ENCODE results near the gene SCIMP. TPM values are rescaled to one million over a fixed set of nuclear protein-coding genes. Genes with fewer than 3 reads are reported as not detected.

Gene SCIMP
- total and polyA plus RNA-seq, 9 of the 15 experiments (the other 6 are each of a cell fraction or from before 2014, with no cell fraction given), result 0.01 to 0.11 (median 0.04) TPM; not detected in 6

DNA sequence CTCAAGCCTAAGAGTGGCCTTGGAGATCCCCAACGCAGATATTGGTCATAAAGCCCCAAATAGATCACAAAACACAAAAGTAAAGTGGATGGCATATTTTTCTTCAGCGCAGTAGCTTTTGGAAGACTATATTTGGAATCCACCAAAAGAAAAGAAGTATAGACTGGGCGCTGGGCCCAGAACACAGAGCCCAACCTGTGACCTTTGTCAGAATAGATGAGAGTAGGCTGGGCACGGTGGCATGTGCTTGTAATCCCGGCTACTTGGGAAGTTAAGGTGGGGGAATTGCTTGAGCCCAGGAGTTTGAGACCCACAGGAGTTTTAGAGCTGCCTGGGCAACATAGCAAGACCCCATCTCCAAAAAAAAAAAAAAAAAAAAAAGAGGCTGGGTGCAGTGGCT is 14.6 kb downstream of the SCIMP start:
- Histone ChIP-seq H3K27ac (ENCODE audit: extremely low read depth, low read depth, low read length) (no peak overlapping the region), H3K4me2 (ENCODE audit: insufficient read depth, low read length) (no peak overlapping the region), H3K27me3 (ENCODE audit: control insufficient read depth in 2 of 2, insufficient read depth in 2 of 2, low read length in 2 of 2) (peaks cover 2 to 7% of the 10 kb centered on the region in 2 experiments; a peak in 2 of 5 replicates), H3K9me1 (ENCODE audit: control insufficient read depth, insufficient read depth, low read length) (no peaks in the 10 kb centered on the region), H3K36me3 (ENCODE audit: control insufficient read depth, insufficient read depth, low read length) (no peaks in the 10 kb centered on the region), H3K9me3 (replicated peaks; ENCODE audit: control insufficient read depth, insufficient read depth, low read depth, low read length) (no peaks in the 10 kb centered on the region), H2AFZ (ENCODE audit: low read depth, low read length) (no peak overlapping the region), H3K4me1 (replicated peaks in 1 of 2; ENCODE audit: control insufficient read depth in 2 of 2, insufficient read depth in 2 of 2, low read length in 2 of 2) (no peaks in the 10 kb centered on the region), H3K79me2 (ENCODE audit: control insufficient read depth, insufficient read depth, low read length) (no peaks in the 10 kb centered on the region), H3K9ac (ENCODE audit: insufficient read depth in 1 of 2, low read depth in 2 of 2, low read length in 2 of 2) (no peak overlapping the region), H3K4me3 (no peak overlapping the region), H4K20me1 (replicated peaks; ENCODE audit: control insufficient read depth, insufficient read depth, low read length) (no peaks in the 10 kb centered on the region)
- DNase-seq (ENCODE audit: extremely low read depth in 1 of 4, low spot score in 3 of 4) (no peak), ATAC-seq (no peak), FAIRE-seq (no peak)
- CTCF ChIA-PET (ENCODE audit: low intra/inter-chr PET ratio), result no interaction called here
- BruUV-seq (replicated peaks), result no TSS peak
- WGBS (ENCODE audit: insufficient coverage, low coverage, missing lambda C conversion rate), result 5% methylated on average over 4 of the region's 5 CpGs
- TF ChIP-seq NR2C2 (CRISPR knock-in tag; IDR thresholded peaks at IDR 0.05), result no peak
- no peak for TF ChIP-seq NR2C2 (tag; IDR thresholded peaks at IDR 0.05)
- TF ChIP-seq PHB (CRISPR knock-in tag; IDR thresholded peaks at IDR 0.05), result no peak
- TF ChIP-seq HDAC6 (IDR thresholded peaks at IDR 0.05; ENCODE audit: low read depth, low read length), result no peak
- TF ChIP-seq TAF9B (IDR thresholded peaks at IDR 0.05; ENCODE audit: partially characterized antibody), result no peak
- TF ChIP-seq HLTF (IDR thresholded peaks at IDR 0.05), result no peak
- TF ChIP-seq SPI1 (IDR thresholded peaks at IDR 0.05; ENCODE audit: borderline replicate concordance, low read depth, low read length), result no peak
- no peak for TF ChIP-seq CBX3 (IDR thresholded peaks at IDR 0.05; ENCODE audit: borderline replicate concordance in 1 of 2, low read length in 2 of 2)
- TF ChIP-seq, protein P1, sequence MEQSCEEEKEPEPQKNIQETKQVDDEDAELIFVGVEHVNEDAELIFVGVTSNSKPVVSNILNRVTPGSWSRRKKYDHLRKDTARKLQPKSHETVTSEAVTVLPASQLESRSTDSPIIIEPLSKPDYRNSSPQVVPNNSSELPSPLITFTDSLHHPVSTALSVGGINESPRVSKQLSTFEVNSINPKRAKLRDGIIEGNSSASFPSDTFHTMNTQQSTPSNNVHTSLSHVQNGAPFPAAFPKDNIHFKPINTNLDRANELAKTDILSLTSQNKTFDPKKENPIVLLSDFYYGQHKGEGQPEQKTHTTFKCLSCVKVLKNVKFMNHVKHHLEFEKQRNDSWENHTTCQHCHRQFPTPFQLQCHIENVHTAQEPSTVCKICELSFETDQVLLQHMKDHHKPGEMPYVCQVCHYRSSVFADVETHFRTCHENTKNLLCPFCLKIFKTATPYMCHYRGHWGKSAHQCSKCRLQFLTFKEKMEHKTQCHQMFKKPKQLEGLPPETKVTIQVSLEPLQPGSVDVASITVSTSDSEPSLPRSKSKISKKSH (CRISPR knock-in tag; IDR thresholded peaks at IDR 0.05), result no peak
- no peak for TF ChIP-seq HNRNPUL1 (IDR thresholded peaks at IDR 0.05; ENCODE audit: low read length)
- TF ChIP-seq DPF2 (IDR thresholded peaks at IDR 0.05), result no peak
- TF ChIP-seq ZNF212 (CRISPR knock-in tag; IDR thresholded peaks at IDR 0.05), result no peak
- TF ChIP-seq, protein P2, sequence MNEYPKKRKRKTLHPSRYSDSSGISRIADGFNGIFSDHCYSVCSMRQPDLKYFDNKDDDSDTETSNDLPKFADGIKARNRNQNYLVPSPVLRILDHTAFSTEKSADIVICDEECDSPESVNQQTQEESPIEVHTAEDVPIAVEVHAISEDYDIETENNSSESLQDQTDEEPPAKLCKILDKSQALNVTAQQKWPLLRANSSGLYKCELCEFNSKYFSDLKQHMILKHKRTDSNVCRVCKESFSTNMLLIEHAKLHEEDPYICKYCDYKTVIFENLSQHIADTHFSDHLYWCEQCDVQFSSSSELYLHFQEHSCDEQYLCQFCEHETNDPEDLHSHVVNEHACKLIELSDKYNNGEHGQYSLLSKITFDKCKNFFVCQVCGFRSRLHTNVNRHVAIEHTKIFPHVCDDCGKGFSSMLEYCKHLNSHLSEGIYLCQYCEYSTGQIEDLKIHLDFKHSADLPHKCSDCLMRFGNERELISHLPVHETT (CRISPR knock-in tag; conservative IDR thresholded peaks at IDR 0.05 in 1 of 2, IDR thresholded peaks at IDR 0.05 in 1 of 2), result no peak
- no peak for TF ChIP-seq ZNF644 (tag; IDR thresholded peaks at IDR 0.05; ENCODE audit: low read depth)
- in situ Hi-C loops (cut with MboI), result no loop called here
- POLR2A ChIA-PET, result no interaction called here
- intact Hi-C loops (cut with micrococcal nuclease), result no loop called here
